GM12892 (cell line): ENCODE measurements around the gene CPS1.

Source experiments
- POLR2A ChIP-seq: IDR thresholded peaks from 2 replicates; pipeline ENCODE4 v1.6.1; 2011; ENCODE audit warnings: low read depth, low read length, control low read depth
- POLR2AphosphoS5 ChIP-seq: IDR thresholded peaks from 2 replicates; pipeline ENCODE4 v1.6.1; 2011; ENCODE audit warnings: low read depth, low read length, control low read depth
- TAF1 ChIP-seq: IDR thresholded peaks from 2 replicates; pipeline ENCODE4 v1.6.1; 2011; ENCODE audit warnings: low read depth, mild to moderate bottlenecking, control low read depth, low read length, borderline replicate concordance

- TF ChIP-seq POLR2A (no peak), POLR2AphosphoS5 (no peak), TAF1 (no peak)
Observed at GRCh38 chr2:210544007-210544590, 12.3 kb upstream of the CPS1 start.
